SIG-M5 treated with dmso at 0.1 percent for 504 hours (cell line): ENCODE results near the gene USP34.
A peak's percentile ranks its signal among the peaks of the same experiment; 100 is the strongest.

Experiments
- DNase-seq: peaks from one replicate; lab custom pipeline; 2025; ENCODE audit not compliant: unreplicated experiment; lab: John Stamatoyannopoulos, UW

Gene USP34

GRCh38 chr2:61378281-61378680, 92.6 kb downstream of the USP34 start:
- DNase-seq = no peak

- DNase-seq = no peak
Measured at GRCh38 chr2:61377046-61377445, 93.8 kb downstream of the USP34 start.

- no peak for DNase-seq
Measured at GRCh38 chr2:61376211-61376610, 94.7 kb downstream of the USP34 start.

- no peak for DNase-seq
Measured at GRCh38 chr2:61371027-61371426, 99.9 kb downstream of the USP34 start.

- no peak for DNase-seq
Measured at GRCh38 chr2:61368687-61369665, 101.9 kb downstream of the USP34 start.

GRCh38 chr2:61367177-61367576, 103.7 kb downstream of the USP34 start:
- no peak for DNase-seq

GRCh38 chr2:61363580-61363979, 107.3 kb downstream of the USP34 start:
- no peak for DNase-seq

GRCh38 chr2:61362873-61363272, 108.0 kb downstream of the USP34 start:
- DNase-seq = no peak

GRCh38 chr2:61361068-61361467, 109.8 kb downstream of the USP34 start:
- no peak for DNase-seq

- DNase-seq = no peak
Measured at GRCh38 chr2:61359058-61359457, 111.8 kb downstream of the USP34 start.

- peak; percentile 68 for DNase-seq
Measured at GRCh38 chr2:61357681-61358080, 113.2 kb downstream of the USP34 start.

GRCh38 chr2:61356958-61357350, 113.9 kb downstream of the USP34 start:
- DNase-seq = no peak

- DNase-seq = peak; percentile 40
Measured at GRCh38 chr2:61356261-61356957, 114.5 kb downstream of the USP34 start.

- peak; percentile 48 for DNase-seq
Measured at GRCh38 chr2:61354543-61355197, 116.2 kb downstream of the USP34 start.

GRCh38 chr2:61353909-61354308, 117.0 kb downstream of the USP34 start:
- no peak for DNase-seq

- DNase-seq = no peak
Measured at GRCh38 chr2:61350777-61351176, 120.1 kb downstream of the USP34 start.

GRCh38 chr2:61343141-61343540, 127.7 kb downstream of the USP34 start:
- no peak for DNase-seq

- no peak for DNase-seq
Measured at GRCh38 chr2:61340242-61340641, 130.6 kb downstream of the USP34 start.

- no peak for DNase-seq
Measured at GRCh38 chr2:61338447-61338846, 132.4 kb downstream of the USP34 start.

GRCh38 chr2:61335187-61335586, 135.7 kb downstream of the USP34 start:
- DNase-seq = peak; percentile 4

GRCh38 chr2:61334466-61334865, 136.4 kb downstream of the USP34 start:
- DNase-seq = no peak
